Measurements from ENCODE around the gene HACD2. TPM values are rescaled to one million over a fixed set of nuclear protein-coding genes. Genes with fewer than 3 reads are reported as not detected.
"Not testable (repeated sequence)": the region's sequence is repeated elsewhere in the genome, so short reads cannot be mapped to it uniquely, and the experiment has no call there.

HACD2 gene
- total and polyA plus RNA-seq, 9 of the 15 experiments (the other 6 are each of a cell fraction or from before 2014, with no cell fraction given): 1.3 to 10.5 (median 3.8) TPM

DNA sequence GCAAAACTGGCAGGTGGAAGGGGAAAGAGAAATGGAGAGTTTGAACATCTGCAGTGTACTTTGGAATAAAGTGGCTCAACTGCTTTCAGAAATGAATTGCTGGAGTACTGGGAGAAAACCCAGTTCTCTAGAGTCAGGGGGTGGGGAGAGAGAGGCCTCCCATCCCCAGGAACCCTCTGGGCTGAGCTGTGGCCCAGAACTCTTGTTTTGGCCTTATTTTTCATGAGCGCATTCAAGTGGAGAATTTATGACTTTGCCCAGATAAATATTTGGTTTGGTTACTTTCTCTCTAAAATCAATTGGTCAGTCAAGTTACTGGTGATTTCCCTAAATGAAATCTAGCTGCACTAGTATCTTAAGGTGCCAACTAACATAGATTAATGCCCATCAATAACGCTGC is 28.7 kb upstream of the HACD2 start:
- no TSS peak for BruUV-seq (replicated peaks)
- H3K9ac ChIP-seq (ENCODE audit: insufficient read depth in 1 of 2, low read depth in 2 of 2, low read length in 2 of 2): no peak overlapping the region
- no peak overlapping the region for H2AFZ ChIP-seq (ENCODE audit: low read depth, low read length)
- H3K9me3 ChIP-seq (replicated peaks; ENCODE audit: control insufficient read depth, insufficient read depth, low read depth, low read length): no peaks in the 10 kb centered on the region
- in situ Hi-C loops (cut with MboI) (no loop called here), intact Hi-C loops (cut with micrococcal nuclease) (no loop called here)
- H3K27ac ChIP-seq (ENCODE audit: extremely low read depth, low read depth, low read length): no peak overlapping the region
- no peak overlapping the region for H3K4me3 ChIP-seq
- no peak overlapping the region for H3K4me2 ChIP-seq (ENCODE audit: insufficient read depth, low read length)
- no peak for TF ChIP-seq PHB (CRISPR knock-in tag; IDR thresholded peaks at IDR 0.05)
- TF ChIP-seq, protein P1, sequence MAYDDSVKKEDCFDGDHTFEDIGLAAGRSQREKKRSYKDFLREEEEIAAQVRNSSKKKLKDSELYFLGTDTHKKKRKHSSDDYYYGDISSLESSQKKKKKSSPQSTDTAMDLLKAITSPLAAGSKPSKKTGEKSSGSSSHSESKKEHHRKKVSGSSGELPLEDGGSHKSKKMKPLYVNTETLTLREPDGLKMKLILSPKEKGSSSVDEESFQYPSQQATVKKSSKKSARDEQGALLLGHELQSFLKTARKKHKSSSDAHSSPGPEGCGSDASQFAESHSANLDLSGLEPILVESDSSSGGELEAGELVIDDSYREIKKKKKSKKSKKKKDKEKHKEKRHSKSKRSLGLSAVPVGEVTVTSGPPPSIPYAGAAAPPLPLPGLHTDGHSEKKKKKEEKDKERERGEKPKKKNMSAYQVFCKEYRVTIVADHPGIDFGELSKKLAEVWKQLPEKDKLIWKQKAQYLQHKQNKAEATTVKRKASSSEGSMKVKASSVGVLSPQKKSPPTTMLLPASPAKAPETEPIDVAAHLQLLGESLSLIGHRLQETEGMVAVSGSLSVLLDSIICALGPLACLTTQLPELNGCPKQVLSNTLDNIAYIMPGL (CRISPR knock-in tag; IDR thresholded peaks at IDR 0.05): no peak
- TF ChIP-seq, protein P2, sequence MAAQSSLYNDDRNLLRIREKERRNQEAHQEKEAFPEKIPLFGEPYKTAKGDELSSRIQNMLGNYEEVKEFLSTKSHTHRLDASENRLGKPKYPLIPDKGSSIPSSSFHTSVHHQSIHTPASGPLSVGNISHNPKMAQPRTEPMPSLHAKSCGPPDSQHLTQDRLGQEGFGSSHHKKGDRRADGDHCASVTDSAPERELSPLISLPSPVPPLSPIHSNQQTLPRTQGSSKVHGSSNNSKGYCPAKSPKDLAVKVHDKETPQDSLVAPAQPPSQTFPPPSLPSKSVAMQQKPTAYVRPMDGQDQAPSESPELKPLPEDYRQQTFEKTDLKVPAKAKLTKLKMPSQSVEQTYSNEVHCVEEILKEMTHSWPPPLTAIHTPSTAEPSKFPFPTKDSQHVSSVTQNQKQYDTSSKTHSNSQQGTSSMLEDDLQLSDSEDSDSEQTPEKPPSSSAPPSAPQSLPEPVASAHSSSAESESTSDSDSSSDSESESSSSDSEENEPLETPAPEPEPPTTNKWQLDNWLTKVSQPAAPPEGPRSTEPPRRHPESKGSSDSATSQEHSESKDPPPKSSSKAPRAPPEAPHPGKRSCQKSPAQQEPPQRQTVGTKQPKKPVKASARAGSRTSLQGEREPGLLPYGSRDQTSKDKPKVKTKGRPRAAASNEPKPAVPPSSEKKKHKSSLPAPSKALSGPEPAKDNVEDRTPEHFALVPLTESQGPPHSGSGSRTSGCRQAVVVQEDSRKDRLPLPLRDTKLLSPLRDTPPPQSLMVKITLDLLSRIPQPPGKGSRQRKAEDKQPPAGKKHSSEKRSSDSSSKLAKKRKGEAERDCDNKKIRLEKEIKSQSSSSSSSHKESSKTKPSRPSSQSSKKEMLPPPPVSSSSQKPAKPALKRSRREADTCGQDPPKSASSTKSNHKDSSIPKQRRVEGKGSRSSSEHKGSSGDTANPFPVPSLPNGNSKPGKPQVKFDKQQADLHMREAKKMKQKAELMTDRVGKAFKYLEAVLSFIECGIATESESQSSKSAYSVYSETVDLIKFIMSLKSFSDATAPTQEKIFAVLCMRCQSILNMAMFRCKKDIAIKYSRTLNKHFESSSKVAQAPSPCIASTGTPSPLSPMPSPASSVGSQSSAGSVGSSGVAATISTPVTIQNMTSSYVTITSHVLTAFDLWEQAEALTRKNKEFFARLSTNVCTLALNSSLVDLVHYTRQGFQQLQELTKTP (IDR thresholded peaks at IDR 0.05; ENCODE audit: low read depth in 1 of 2, partially characterized antibody in 2 of 2): no peak
- TF ChIP-seq ZNF57 (CRISPR knock-in tag; IDR thresholded peaks at IDR 0.05): no peak
- TF ChIP-seq CTBP1 (IDR thresholded peaks at IDR 0.05; ENCODE audit: borderline replicate concordance): no peak
- TF ChIP-seq, protein P3, sequence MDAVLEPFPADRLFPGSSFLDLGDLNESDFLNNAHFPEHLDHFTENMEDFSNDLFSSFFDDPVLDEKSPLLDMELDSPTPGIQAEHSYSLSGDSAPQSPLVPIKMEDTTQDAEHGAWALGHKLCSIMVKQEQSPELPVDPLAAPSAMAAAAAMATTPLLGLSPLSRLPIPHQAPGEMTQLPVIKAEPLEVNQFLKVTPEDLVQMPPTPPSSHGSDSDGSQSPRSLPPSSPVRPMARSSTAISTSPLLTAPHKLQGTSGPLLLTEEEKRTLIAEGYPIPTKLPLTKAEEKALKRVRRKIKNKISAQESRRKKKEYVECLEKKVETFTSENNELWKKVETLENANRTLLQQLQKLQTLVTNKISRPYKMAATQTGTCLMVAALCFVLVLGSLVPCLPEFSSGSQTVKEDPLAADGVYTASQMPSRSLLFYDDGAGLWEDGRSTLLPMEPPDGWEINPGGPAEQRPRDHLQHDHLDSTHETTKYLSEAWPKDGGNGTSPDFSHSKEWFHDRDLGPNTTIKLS (IDR thresholded peaks at IDR 0.05; ENCODE audit: borderline replicate concordance, low read depth): no peak
- TF ChIP-seq, protein P4, sequence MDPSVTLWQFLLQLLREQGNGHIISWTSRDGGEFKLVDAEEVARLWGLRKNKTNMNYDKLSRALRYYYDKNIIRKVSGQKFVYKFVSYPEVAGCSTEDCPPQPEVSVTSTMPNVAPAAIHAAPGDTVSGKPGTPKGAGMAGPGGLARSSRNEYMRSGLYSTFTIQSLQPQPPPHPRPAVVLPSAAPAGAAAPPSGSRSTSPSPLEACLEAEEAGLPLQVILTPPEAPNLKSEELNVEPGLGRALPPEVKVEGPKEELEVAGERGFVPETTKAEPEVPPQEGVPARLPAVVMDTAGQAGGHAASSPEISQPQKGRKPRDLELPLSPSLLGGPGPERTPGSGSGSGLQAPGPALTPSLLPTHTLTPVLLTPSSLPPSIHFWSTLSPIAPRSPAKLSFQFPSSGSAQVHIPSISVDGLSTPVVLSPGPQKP (CRISPR knock-in tag; IDR thresholded peaks at IDR 0.05): no peak
- H3K9me1 ChIP-seq (ENCODE audit: control insufficient read depth, insufficient read depth, low read length): no peaks in the 10 kb centered on the region
- no peak for DNase-seq (ENCODE audit: extremely low read depth in 1 of 4, low spot score in 3 of 4)
- H4K20me1 ChIP-seq (replicated peaks; ENCODE audit: control insufficient read depth, insufficient read depth, low read length): no peaks in the 10 kb centered on the region; the same call in 1 of the 2 replicates
- H3K79me2 ChIP-seq (ENCODE audit: control insufficient read depth, insufficient read depth, low read length): no peaks in the 10 kb centered on the region
- POLR2A ChIA-PET: interaction anchor here (0.7 kb wide), 1 partner anchor 11 kb away, joined by 3 read pairs; no protein-coding TSS in a partner anchor
- CTCF ChIA-PET (ENCODE audit: low intra/inter-chr PET ratio): no interaction called here
- peaks cover 0 to 11% of the 10 kb centered on the region in 2 experiments; a peak in 3 of 5 replicates for H3K4me1 ChIP-seq (replicated peaks in 1 of 2; ENCODE audit: control insufficient read depth in 2 of 2, insufficient read depth in 2 of 2, low read length in 2 of 2)
- no peak for ATAC-seq
- H3K27me3 ChIP-seq (ENCODE audit: control insufficient read depth in 2 of 2, insufficient read depth in 2 of 2, low read length in 2 of 2): no peaks in the 10 kb centered on the region
- H3K36me3 ChIP-seq (ENCODE audit: control insufficient read depth, insufficient read depth, low read length): peaks cover 3% of the 10 kb centered on the region; the same call in 1 of the 3 replicates
- 63% methylated on average over 2 of the region's 2 CpGs for WGBS (ENCODE audit: insufficient coverage, low coverage, missing lambda C conversion rate)
- no peak for FAIRE-seq

DNA sequence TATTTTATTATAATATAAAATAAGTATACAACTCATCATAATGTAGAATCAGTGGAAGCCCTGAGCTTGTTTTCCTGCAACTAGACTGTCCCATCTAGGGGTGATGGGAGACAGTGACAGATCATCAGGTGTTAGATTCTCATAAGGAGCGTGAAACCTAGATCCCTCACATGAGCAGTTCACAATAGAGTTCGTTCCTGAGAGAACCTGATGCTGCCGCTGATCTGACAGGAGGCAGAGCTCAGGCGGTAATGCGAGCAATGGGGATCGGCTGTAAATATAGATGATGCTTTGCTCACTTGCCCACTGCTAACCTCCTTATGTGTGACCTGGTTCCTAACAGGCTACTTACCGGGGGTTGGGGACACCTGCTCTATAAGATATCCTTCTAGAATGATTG is 26.8 kb upstream of the HACD2 start:
- H3K4me1 ChIP-seq (replicated peaks in 1 of 2; ENCODE audit: control insufficient read depth in 2 of 2, insufficient read depth in 2 of 2, low read length in 2 of 2); CTCF ChIA-PET (ENCODE audit: low intra/inter-chr PET ratio); intact Hi-C loops (cut with micrococcal nuclease); H3K4me3 ChIP-seq; H3K79me2 ChIP-seq (ENCODE audit: control insufficient read depth, insufficient read depth, low read length); H3K9me1 ChIP-seq (ENCODE audit: control insufficient read depth, insufficient read depth, low read length); H3K9ac ChIP-seq (ENCODE audit: insufficient read depth in 1 of 2, low read depth in 2 of 2, low read length in 2 of 2); in situ Hi-C loops (cut with MboI); H3K4me2 ChIP-seq (ENCODE audit: insufficient read depth, low read length); FAIRE-seq; H3K27ac ChIP-seq (ENCODE audit: extremely low read depth, low read depth, low read length); H4K20me1 ChIP-seq (replicated peaks; ENCODE audit: control insufficient read depth, insufficient read depth, low read length); DNase-seq (ENCODE audit: extremely low read depth in 1 of 4, low spot score in 3 of 4); H3K9me3 ChIP-seq (replicated peaks; ENCODE audit: control insufficient read depth, insufficient read depth, low read depth, low read length); H2AFZ ChIP-seq (ENCODE audit: low read depth, low read length); ATAC-seq; H3K36me3 ChIP-seq (ENCODE audit: control insufficient read depth, insufficient read depth, low read length); BruUV-seq (replicated peaks); POLR2A ChIA-PET; H3K27me3 ChIP-seq (ENCODE audit: control insufficient read depth in 2 of 2, insufficient read depth in 2 of 2, low read length in 2 of 2): not testable (repeated sequence)
- WGBS (ENCODE audit: insufficient coverage, low coverage, missing lambda C conversion rate): 85% methylated on average over 4 of the region's 7 CpGs
